ENCODE measurements around the gene ULK3.

DNA sequence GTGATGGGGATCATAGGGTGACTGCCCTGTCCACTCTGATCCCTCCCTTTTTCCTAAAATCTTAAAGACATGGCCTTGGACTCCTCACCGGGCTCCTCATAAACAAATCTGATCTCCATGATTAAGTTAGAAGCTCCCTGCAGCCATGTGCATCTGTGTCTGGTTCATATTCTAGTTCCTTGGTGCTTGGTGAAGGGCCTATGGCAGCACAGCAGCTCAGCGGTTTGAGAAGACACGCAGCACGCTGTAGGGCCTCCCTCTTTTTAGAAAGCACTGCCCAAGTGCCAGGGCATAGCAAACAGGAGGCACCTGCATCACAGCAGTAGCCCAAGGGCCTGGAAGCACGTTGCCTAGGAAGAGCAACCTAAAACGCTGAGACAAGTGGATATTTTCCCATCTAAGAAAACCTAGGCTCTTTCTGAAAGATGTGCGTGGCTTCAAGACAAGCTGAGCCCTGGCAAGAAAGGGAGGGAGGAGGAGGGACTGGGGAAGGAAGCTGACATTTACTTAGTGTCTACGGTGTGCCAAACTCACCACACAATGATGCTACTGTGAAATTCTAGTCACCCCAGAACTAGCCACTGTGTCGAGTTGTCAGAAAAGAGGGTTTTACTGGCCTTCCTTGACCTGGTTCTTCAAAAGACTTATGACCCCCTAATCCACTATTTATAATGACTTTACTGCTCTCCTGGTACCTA lies 14.9 kb upstream of the ULK3 start:
- TF ChIP-seq, protein P1, sequence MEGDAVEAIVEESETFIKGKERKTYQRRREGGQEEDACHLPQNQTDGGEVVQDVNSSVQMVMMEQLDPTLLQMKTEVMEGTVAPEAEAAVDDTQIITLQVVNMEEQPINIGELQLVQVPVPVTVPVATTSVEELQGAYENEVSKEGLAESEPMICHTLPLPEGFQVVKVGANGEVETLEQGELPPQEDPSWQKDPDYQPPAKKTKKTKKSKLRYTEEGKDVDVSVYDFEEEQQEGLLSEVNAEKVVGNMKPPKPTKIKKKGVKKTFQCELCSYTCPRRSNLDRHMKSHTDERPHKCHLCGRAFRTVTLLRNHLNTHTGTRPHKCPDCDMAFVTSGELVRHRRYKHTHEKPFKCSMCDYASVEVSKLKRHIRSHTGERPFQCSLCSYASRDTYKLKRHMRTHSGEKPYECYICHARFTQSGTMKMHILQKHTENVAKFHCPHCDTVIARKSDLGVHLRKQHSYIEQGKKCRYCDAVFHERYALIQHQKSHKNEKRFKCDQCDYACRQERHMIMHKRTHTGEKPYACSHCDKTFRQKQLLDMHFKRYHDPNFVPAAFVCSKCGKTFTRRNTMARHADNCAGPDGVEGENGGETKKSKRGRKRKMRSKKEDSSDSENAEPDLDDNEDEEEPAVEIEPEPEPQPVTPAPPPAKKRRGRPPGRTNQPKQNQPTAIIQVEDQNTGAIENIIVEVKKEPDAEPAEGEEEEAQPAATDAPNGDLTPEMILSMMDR (IDR thresholded peaks at IDR 0.05; ENCODE audit: borderline replicate concordance, extremely low read depth, low read length, poor library complexity, severe bottlenecking), result no peak
- TF ChIP-seq EZH2 (IDR thresholded peaks at IDR 0.05; ENCODE audit: borderline replicate concordance, low read depth, low read length, severe bottlenecking), result no peak
